GM19328 (cell line): ENCODE measurements around the gene SH2D3A.
"Not testable (repeated sequence)": the region's sequence is repeated elsewhere in the genome, so short reads cannot be mapped to it uniquely, and the experiment has no call there.

ENCODE experiments used
- ATAC-seq: cut with Tn5 transposase; IDR thresholded peaks from one replicate; pipeline ENCODE4 v1.9.1; 2021; ENCODE audit warnings: mild to moderate bottlenecking, moderate library complexity; ENCODE audit not compliant: unreplicated experiment

Gene SH2D3A

DNA sequence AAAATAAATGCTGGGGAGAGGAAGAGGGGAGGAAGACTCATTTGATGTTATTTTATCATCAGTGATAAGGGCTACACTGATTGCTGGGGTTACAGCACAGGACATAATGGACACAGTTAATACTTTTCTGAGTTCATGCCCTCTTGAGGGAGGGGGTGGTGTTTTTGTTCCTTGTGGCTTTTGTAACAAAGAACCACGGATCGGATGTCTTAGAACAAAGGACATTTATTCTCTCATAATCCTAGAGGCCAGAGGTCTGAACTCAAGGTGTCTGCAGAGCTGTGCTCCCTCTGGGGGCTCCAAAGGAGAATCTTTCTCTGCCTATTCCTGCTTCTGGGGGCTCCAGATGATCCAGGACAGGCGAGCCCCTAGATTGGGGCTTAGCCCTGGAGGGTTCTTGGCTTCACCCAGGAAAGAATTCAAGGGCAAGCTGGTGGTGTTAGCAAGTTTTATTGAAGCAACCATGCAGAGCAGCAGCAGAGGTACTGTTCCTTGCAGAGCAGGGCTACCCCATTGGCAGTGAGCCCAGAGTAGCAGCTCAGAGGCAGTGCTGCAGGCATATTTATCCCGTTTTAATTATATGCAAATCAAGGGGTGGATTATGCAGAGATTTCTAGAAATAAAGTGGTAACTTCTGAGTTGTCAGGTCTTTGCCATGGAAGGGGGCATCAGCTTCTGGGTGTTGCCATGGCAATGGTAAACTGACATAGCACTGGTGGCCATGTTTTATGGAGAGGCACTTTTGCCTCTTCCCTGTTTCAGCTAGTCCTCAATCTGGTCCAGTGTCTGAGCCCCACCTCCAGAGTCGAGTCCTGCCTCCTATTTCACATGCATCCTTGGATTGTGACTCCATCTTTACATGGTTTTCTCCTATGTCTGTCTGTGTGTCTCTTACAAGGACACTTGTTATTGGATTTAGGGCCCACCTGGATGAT lies 23.2 kb upstream of the SH2D3A start:
- no peak for ATAC-seq

DNA sequence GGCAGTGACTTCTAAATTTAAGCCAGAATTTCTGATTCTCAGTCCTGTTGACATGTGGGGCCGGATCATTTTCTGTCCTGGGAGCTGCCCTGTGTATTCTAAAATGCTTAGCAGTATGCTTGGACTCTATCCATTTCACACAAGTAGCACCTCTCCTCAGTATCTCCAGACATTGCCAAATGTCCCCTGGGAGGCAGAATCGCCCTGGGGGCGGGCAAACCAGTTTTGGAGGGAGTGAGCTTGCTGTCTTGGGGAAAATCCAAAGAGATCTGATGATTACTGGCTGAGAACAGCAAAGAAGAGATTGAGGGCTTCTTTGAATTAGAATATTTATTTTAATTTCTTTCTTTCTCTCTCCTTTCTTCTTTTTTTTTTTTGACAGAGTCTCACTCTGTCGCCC lies 21.7 kb upstream of the SH2D3A start:
- ATAC-seq, result no peak

DNA sequence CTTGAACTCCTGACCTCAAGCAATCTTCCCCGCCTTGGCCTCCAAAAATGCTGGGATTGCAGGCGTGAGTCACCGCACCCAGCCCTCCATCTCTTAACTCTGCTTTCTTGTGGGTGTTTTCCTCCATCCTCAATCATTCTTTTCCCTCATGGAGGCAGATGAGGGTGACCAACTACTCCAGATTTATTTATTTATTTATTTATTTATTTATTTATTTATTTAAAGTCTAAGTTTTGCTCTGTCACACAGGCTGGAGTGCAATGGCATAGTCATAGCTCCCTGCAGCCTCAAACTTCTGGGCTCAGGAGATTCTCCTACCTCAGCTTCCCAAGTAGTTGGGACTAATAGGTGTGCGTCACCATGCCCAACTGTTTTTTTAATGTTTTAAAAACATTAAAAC lies 20.2 kb upstream of the SH2D3A start:
- ATAC-seq, result no peak

DNA sequence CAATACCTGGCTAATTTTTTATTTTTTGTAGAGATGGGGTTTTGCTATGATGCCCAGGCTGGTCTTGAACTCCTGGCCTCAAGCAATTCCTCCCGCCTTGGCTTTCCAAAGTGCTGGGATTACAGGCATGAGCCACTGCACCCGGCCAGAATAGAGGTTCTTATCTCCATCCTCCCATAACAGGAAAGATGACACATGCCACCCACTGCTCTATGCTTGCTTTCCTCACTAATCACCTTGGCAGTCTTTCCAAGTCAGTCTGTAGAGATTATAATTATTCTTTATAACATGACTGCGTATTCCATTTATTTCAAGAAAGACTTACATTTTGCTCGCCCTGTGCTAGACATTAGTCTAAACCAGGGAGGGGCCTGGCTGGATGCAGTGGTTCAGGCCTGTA lies 12.0 kb upstream of the SH2D3A start:
- no peak for ATAC-seq

DNA sequence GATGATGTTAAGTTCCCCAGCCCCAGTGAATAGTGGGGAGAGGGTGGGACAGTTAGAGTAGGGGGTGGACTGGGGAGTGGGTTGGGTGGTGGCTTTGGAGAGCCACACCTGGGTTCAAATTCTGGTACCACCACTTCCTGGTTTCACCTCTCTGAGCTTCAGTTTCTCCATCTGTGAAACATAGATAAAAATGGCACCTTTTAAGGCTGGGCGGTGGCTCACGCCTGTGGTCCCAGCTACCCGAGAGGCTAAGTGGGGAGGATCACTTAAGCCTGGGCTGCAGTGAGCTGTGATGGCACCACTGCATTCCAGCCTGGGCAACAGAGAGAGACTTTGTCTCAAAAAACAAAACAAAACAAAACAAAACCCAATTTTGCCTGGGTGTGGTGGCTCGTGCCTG lies 11.2 kb upstream of the SH2D3A start:
- no peak for ATAC-seq

DNA sequence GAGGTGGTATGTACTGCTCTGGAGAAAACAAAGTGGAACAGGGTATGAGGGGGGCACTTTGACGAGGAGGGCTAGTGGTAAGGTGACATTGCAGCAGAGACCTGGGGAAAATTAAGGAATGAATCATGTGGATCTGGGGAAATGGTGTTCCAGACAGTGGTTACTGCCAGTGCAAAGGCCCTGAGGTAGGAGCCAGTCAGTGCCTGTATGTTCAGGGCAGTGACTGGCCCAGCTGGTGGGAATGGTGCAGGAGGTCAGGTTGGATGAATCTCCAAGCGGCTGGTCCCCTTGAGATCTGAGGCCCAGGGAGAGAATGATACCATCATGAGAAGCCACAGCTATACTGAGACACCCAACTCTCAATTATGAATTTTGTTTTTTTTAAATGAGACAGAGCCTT lies 10.2 kb upstream of the SH2D3A start:
- ATAC-seq, result no peak

DNA sequence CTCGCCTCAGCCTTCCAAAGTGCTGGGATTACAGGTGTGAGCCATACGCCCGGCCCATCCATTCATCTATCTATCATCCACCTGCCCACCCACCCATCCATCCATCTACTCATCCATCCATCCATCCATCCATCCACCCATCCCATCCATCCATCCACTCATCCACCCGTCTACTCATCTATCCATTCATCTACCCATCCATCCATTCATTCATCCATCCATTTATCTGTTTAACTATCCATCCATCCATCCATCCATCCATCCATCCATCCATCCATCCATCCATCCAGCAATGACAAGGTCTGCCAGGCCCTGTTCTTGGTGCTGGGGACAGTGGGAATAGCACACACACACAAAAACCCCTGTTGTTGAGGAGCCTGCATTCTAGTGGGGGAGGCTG lies 9.8 kb upstream of the SH2D3A start:
- no peak for ATAC-seq

DNA sequence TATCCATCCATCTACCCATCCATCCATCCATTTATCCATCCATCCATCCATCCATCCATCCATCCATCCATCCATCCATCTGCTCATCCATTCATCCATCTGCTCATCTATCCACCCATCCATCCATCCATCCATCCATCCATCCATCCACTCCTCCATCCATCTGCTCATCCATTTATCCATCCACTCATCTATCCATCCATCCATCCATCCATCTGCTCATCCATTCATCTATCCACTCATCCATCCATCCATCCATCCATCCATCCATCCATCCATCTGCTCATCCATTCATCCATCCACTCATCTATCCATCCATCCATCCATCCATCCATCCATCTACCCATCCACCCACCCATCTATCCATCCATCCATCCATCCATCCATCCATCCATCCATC lies 8.8 kb upstream of the SH2D3A start:
- ATAC-seq, result not testable (repeated sequence)

DNA sequence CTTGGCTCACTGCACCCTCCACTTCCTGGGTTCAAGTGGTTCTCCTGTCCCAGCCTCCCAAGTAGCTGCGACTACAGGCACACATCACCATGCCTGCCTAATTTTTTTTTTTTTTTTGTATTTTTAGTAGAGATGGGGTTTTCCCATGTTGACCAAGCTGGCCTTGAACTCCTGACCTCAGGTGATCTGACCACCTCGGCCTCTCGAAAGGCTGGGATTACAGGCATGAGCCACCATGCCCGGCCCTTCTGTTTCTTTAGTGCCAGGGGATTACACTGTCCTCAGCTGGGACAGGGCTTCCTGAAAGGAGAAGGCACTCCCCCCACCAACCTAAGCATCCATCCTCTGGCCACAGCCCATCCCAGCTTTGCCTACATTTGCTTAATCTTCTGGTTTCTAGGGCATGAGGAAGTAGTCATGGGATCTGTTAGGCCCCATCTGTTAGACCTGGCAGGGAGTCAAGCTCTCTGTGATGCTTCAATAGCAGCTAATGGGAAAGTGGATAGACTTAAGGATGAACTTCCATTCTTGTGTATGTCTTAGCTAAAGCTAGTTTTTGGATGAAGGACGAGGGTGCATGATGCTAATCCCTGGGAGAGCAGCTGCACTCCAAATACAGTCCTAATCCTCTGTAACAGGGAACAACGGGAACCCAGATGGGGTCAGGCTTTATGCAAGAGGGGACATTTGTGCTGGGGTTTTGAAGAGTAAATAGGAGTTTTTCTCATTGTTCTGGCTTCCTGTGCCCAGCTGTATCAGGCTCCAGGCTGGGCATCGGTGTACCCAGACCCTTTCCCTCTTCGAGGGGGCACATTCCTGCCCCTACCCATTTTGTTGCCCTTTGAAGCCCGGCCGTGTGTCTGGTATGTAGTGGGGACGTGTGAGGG lies 7.8 kb upstream of the SH2D3A start:
- no peak for ATAC-seq

DNA sequence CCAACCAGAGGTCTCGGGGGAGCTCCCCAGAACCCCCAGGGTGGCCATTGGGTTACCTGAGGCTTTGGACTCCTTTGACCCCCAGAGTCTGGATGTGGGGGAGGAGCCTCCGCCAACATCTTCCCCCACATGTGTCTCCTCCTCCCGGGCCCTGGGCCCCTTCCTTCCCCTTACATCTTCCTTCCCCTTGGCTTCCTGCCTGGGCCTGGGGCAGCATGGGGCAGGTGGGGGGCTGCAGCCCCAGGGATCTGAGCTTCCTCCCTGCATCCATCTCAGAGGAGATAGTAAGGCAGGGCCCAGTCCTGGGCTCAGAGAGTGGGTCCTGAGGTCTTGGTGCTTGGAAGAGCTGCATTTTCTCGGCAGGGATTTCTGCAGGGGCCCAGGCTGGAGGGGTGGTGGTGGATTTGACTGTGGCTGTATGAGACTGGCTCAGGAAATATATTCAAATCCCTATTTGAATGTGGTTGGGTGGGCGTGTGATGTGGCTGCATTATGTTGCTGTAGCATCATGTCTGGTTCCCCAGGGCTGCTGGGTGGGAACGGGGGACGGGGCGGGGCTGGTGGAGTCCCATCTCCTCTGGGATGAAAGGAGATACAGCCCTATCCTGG lies 6.2 kb upstream of the SH2D3A start:
- ATAC-seq, result no peak

DNA sequence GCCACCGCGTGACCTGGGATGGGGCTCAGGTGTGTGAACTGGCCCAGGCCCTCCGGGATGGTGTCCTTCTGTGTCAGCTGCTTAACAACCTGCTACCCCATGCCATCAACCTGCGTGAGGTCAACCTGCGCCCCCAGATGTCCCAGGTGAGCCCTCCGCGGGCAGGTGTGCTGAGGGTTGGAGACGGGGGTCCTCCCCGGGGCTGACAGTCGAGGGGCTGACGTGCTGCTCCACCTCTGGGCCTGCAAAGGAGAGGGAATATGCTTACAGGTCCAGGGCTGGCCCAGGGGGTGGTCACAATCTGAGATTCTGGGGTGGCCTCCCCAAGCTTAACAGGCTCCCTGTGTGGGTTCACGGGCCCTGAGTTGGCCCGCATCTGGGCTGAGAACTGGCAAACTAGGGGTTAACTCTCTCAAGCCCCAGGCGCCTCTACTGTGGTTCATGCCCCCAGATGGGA lies 5.7 kb upstream of the SH2D3A start:
- no peak for ATAC-seq

DNA sequence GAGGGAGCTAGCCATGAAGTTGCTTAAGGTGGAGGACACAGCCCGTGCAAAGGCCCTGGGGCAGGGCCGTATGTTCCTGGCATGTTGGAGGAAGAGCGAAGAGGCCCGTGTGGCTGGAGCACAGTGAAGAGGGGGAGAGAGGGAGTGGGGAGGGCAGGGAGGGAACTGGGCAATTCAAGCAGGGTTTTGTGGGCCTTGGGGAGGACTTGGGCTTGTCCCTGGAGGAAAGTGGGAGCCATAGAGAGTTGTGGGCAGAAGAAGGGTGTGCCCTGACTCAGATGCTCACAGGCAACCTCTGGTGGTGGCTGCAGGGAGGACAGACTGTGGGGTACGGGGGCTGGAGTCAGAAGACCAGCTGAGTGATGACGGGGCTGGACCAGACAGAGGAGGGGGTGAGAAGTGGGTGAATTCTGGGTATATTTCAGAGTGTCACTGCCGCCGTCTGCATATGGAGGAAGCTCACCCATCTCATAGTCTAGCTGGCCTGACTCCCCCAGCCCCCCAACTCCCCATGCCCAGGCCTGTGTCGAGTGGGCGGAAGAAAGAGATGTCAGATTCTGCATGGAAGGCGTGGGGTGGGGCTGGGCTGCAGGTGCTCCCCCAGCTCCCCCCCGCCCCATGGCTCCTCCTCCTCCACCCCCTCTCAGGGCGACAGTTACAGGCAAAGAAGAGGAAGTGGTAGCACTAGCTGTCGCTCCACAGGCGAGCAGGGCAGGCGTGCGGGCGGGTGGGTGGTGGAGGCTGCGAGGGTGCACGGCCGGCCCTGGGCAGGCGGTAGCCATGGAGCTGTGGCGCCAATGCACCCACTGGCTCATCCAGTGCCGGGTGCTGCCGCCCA lies 5.0 kb upstream of the SH2D3A start, which contains the start of gene VAV1:
VAV1 (plus strand) TSS at position 681 of the 838 bp plus-strand sequence; CDS start at position 781, 100 bp downstream.
- no peak for ATAC-seq

DNA sequence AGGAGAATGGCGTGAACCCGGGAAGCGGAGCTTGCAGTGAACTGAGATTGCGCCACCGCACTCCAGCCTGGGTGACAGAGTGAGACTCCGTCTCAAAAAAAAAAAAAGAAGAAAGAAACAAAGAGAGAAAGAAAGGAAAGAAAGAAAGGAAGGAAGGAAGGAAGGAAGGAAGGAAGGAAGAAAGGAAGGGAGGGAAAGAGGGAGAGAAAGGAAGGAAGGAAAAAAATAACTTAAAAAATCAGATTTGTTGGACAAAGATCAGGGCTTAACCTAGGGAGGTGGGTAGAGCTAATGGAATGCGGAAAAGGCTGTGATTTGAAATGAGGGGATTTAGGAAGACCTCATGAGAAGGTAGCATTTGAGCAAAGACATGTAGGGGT lies 4.4 kb upstream of the SH2D3A start:
- not testable (repeated sequence) for ATAC-seq

DNA sequence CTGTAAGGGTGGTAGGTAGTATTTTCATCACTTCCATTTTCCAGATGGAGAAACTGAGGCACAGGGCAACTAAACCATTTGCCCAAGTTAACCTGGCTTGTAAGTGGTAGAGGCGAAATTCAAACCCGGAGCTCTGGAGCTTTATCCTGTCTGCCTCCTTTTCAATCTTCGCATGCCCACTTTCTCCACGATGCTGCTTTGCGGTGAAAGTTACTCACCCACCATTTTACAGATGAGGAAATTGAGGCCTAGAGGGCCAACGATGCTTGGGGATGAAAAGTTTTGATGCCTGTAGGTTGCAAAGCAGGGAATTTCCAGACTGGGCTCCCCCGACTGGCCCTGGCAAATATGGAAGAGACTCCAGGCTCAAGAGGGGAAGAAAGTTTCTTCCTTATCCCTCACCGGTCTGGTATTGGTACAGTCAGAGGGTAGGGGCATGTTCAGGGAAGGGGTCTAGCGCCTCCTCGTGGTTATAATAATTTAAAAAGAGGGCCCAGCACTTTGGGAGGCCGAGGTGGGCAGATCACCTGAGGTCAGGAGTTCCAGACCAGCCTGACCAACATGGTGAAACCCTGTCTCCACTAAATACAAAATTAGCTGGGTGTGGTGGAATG lies 1.9 kb upstream of the SH2D3A start:
- ATAC-seq, result no peak

DNA sequence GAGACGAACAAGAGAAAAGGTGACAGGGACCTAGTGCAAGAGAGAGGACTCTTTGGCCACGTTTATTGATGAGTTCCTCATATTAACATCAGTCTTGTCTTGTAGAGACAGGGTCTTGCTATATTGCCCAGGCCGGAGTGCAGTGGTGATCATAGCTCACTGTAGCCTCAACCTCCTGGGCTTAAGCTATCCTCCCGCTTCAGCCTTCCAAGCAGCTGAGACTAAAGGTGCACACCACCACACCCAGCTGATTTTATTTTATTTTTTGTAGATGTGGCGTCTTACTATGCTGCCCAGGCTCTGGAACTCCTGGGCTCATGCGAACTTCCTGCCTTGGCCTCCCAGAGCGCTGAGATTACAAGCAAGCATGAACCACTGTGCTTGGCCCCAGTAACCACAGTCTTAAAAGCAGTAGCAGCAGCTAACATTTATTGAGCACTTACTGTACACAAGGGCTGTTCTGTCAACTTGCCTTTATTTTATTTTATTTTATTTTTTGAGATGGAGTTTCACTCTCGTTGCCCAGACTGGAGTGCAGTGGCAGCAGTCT lies 1.1 kb upstream of the SH2D3A start:
- no peak for ATAC-seq

DNA sequence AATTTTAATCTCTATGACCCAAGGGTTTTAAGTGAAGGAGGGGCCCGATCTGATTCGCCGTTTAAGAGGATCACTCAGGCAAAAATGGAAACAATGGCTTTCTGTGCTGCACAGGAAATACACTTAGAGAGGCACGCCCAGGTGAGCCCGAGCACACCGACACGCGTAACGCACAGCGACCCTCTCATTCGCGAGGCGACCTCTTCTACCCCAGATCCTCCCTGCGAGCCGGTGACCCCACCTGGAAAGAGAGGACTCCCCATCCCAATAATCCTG lies 216 bp downstream of the SH2D3A start:
- ATAC-seq, result peak; percentile 4

DNA sequence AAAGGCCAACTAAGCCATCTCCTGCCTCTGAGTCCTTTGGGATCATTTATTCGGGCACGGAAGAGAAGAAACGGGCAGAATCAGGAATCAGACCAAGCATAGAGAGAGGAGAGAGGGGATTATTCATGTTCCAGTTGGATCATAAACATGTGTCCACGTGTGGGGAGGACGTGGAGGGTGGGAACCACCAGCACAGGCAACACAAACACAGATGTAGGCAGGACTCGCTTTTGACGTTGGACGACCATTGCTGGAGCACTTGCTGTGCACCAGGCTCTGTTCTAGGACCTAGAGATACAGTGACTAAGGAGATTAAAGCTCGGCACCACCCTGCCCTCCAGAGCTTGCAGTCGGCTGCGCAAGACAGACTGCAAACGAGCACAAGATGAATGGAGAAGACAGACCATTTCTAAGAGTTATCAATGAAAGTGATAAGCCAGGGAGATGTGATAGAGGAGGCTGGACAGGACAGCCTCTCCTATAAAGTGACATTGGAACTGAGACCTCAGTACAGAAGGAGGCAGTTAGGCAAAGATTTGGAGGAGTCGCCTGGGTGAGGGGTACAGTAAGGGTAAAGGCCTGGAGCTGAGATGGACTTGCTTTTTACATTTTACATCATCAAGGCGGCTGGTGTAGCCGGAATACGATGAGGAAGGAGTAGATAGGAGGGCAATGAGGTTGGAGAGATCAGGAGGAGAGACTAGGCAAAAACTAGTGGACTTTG lies 716 bp downstream of the SH2D3A start:
- no peak for ATAC-seq

DNA sequence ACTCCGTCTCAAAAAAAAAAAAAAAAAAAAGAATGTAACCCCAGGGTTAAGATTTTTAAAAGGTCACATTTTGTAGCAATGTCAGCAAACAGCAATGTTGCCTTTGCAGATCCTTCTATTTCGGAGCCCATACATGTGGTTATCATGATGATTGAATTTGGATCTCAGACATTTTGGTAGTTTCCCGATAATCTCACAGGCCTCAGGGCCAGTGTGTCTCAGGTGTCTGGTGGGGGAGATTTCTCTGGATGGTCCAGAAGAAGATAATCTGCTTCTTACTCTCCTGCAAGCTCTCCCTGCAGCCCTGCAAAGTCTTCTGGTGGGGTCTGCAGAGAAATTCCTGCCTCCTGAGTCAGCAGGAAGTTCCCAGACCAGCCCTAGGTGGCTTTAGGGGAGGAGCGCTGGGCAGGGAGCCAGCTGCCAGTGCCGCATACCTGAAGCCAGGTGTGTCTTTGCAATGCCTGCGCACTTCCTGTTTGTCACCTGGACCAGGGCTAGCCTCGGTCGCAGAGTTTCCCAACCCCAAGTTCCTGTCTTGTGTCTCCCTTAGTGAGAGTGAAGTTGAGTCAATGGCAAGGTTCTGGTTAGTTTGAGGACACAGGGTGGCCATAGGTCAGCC lies 1.4 kb downstream of the SH2D3A start:
- ATAC-seq, result no peak
